HG02943 (cell line): ENCODE data around the gene MITF.
"Not testable (repeated sequence)": the region's sequence is repeated elsewhere in the genome, so short reads cannot be mapped to it uniquely, and the experiment has no call there.

ENCODE experiments used
- ATAC-seq: cut with Tn5 transposase; IDR thresholded peaks from one replicate; pipeline ENCODE4 v1.9.1; 2021; ENCODE audit warnings: mild to moderate bottlenecking, low read depth, moderate library complexity; ENCODE audit not compliant: unreplicated experiment

MITF gene

DNA sequence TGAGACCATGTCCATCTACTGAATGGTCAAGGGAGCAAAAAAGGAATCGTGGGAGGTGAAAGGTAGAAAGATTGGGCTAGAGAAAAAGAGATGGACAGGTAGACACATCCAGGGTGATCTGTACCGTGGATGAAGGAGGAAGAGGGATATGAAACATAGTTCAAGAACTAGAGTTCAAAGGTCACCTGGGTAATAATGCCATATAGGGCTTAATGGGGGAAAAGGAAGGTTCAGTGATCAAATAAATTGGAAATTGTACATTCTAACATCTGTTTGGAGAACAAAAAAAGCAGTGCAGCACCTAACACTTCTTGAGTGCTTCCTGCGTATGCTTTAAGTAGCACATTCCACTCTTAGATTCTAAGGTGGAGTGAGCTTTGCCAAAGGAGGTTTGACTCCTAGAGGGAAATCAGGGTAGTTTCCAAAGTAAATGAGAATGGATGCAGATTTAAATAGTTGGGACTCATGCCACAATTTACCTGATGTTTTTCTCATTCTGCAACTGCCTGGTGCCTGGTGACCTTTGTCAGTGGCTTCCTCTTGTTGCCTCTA, 46.6 kb downstream of the MITF start:
- no peak for ATAC-seq

DNA sequence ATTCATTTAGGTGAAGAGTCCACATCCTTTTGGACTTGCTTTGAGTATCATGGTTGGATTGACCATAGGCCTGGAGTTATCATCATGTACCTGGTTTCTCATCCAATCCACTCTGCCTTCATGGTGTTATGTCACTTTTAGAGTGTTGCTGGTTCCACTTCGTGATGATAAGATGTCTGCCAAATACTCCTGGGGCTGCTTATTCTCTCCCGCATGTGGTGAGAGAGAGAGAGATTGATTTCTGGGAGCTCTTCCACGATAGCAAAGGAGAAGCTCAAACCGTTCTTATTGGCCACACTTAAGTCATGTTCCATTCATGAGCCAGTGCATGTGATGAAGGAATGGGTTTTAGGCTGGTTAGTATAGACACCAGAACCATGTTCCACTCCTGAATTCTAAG, 47.6 kb downstream of the MITF start:
- ATAC-seq = no peak

DNA sequence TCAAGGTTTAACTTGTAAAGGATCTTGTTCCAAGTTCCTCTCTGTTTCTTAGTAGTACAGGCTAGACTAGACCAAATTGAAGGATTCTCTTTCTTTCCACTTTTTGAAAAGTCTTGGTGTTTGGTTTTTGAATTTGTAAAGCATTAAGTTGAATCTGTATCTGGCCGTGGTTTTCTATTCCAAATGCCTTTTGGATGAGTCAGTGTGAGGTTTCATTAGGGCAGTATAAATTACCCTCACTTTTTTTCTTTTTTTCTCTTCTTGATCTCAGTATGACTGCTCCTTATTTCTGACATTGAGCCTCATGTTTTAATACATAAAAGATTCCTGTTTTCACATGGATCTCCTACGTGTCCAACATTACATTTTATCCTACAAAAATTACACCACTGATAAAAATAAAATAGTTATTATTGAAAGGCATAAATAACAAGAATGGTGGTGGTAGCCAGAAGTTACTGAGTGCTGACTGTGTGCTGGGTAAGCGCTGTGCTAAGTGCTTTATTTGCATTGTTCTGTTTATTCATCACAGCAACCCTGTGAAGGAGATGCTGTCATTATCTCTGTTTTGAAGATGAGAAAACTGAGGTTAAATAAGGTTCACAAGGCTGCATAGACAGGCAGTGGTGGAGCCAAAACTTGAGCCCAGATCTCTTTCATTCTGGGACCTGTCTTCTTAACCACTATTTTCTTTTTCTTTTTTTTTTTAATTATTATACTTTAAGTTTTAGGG, 48.3 kb downstream of the MITF start:
- ATAC-seq = no peak

DNA sequence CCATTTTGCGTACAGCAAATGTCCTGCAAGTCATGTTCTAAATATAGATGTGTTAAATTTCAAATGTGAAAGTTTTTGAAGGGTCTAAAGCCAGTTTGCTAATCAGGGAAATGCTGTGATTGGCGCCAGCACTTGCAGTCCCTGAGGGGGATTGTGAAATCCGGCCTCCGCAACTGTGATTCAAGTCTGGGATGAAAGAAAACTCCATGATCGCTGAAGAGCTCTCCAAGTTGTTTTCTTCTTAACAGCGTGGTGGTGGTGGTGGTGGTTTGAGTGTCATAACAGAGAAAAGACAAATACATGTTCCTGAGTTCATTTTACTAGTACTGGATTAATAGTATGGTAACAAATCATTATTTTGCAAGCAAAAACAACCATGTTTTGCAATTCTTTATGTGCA, 51.8 kb downstream of the MITF start:
- ATAC-seq = no peak

DNA sequence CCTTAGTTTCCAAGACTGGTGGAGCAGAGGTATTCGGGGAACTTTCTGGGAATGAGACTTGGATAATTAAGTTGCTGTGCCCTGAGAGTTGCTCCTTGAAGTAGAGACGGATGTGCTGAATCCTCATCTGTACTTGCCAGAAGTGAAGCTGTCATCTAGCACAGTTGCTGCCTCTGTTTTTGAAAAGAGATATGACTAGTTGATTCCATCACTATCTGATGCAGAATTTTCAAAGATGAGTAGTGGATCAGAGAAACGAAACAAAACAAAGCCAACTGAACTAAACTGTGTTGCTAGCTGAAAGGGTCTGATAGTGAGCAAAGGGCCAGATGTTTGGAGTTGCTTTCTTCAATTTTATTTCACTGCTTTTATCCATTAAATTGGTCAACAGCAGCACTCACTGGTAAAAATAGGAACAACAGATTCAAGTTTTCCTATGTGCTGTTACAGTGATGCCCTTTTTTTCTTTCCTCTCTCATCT, 52.7 kb downstream of the MITF start:
- no peak for ATAC-seq

DNA sequence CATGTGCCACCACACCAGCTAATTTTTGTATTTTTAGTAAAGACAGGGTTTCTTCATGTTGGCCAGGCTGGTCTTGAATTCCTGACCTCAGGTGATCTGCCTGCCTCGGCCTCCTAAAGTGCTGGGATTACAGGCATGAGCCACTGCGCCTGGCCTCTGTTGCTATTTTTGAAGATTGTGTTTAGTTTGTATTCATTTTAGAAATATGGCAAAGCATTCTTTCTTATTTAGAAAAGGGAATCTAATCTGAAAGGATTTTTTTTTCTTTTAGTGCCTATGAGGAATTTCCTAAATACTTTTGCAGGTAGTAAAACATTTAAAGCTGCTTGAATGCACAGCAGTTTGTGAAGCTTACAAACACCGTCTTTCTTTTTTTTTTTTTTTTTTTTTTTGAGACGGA, 56.9 kb downstream of the MITF start:
- not testable (repeated sequence) for ATAC-seq

DNA sequence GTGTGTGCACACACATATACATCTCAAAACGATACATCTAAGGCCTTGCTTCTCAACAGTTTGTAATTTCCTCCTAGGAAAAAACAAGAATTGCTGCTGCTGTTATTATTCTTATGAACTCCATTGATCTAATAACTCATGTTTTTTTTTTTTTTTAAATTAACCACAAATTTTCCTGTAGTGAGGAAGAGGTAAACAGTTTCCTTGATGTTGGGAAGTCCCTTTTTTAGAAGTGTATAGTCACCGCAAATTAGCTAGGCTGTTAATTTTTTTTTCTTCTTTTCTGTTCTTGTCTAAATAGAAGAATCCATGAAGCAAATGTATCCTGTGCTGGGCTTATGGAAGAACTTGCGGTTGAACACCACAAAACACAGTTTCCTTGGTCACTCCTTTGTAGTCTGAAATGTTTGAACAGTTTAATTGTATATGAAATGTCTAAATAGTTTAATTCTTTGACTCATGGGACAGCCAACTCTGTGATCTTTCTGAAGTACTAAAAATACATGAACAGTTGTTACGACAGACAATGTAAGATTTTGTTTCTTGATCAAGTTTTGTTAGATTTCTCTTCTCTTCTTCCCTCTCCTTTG, 64.5 kb downstream of the MITF start:
- ATAC-seq = no peak

DNA sequence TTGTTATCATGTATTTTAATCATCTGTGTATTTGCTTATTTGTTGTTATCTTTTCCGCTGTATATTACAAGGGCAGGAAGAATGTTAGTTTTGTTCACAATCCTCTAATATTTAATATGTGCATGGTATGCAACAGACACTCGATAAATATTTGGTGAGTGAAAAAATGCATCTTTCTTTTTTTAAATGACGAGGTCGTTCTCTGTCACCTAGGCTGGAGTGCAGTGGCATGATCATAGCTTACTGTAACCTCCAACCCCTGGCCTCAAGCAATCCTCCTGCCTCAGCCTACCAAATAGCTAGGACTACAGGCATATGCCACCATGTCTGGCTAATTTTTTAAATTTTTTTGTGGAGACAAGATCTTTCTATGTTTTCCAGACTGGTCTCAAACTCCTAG, 66.2 kb downstream of the MITF start:
- no peak for ATAC-seq

DNA sequence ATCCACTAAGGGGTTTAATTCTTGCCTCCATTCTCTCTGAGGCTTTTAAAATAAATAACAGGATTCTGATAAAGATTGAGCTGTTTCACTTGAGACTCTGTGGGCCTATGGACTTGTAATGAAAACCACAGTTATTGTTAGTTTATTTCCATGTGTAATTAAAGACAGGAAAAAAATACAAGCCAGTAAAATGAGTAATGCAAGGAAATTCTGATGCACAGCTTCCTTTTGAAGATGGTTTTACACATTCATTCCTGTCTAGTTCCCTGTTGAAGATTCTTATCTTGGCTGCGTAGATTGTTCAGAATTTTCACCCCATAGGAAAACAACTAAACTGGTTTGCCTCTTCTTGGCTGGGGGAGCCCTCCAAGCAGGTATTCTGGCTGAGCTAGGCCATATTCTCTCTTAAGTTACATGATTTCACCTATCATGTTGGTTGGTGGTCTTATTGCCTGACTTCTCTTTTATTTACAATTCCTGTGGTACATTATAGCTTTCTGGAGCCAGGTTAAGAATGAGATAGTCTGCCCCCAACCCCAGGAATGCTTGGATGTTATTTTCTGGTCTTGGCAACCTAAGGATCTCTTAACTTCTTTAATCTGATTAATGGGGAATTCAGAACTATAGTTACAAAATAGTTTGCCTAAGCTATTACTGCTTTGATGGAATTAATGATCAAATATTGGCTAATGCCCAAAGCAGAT, 67.6 kb downstream of the MITF start:
- ATAC-seq = no peak

DNA sequence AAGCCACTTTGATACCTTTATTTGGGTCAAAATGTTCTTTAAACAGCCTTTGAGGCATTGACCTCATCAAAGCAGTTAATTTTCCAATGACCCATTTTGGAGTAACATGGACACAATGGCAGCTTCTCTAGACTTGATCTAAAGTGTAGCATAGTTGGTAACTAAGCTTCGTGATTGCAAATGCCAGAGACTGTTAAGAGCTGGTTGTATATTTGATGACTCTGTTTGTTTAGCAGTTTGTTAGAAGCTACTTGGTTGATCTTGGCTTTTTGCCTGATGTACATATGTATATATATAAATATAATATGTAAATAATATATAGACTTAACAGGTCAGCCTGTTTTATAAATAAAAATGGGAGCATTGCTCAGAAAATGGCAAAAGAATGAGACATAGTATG, 68.4 kb downstream of the MITF start:
- no peak for ATAC-seq

DNA sequence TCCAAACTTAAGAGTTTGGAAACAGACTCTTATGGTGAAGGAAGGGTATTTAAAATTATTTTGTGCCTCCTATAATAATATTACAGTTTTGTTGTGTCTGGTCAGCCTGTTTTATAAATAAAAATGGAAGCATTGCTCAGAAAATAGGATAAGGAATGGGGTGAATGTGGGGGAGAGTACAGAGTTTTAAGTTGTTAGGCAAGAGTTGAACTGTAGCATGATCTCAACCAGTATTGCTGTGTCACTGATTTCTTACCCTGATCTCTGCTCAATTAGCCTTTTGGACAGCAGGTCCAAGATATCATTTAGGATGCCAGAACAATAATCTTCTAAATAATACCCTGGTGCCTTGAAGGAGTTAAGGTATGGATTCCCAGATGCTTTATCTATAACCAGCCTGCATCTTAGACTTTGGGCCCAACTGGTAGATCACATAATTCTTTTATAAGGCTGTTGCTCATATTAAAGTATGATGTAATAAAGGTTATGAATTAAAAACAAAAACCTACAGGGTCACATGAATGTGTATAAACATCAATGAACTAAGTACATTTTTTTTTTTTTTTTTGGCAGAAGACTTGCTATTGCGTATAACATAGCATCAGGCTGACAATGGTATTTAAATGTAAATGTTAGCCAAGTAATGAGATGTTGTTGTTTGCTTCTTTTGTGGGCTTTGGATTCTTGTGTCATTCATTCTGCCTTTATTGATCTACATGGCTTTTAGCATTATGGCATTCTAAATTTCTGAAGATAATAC, 70.0 kb downstream of the MITF start:
- ATAC-seq = no peak

DNA sequence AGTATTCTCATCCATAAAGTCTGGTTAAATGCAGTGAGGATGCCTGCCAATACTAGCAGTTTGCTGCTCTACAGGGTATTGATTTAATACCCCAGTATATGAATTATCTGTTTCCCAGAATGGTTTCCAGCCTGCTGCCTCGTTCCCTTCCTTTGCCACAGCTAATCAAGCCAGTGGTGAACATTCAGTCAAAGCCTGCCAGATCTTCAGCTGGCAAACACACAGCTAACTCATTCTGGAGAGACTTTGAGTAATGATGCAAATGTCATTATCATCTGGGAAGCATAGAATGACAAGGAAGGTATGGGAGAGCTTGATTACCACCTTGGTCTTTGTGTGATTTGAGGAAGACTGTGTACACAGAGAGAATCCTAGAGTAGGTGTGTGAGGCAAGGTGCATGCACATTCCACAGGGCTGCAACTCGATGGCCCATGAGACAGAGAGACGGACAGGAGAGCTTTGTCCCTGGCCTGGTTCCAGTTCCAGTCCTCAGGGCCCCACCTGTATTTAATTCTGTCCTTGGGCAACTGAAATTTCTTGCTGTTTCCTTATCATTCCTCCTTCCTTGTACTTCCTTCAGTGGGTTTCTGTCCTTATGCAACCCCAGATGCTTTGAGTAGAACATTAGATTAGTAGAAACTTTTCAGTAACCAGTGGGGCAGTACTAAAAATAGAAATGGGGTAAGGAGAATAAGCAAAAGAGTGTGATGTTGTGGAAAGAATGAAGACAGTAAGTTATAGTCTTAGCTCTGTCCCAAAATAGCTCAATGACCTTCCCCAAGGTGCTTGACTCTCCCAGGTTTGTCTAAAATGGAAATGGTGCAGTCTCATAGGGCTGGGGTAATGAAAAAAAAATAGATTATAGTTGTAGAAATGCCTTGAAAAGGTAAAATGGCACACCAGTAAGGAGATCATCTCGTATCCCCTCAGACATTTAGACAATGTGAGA, 72.5 kb downstream of the MITF start:
- ATAC-seq = no peak

DNA sequence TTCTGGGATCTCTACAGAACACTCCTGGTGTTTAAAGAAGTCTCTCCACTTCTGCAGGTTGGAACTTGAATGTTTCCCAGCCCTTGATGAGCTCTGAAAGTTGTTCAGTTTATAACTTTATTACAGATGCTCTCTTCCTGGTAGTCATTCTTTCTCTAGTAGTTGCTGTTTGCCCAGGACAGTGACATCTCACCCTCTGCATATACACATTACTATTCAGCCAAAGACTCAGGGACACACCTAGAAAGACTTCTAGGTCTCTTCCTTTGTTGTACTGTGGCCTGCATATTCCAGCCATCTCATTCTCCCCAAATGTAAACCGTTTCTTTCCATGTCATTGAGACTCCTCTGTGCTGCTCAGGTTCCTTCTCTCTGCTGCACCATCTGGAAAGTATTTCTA, 76.7 kb downstream of the MITF start:
- ATAC-seq = no peak

DNA sequence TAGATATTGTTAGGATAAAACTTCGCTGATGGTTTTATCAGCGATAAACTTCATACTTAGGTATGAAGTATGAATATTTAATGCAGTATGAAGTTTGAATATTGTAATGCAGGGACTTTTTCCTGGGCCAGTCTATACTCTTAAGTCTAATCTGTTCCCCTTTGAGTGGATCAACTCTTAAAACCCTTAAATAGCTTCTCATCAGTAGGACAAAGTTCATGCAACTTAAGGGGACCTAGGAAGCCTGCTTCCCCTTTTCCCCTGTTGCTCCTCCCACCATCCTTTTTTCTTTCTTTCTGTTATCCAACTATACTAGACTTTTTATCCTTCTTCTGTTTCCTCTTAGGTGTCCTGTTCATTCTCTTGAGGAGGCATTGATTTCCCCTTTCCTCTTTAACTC, 78.7 kb downstream of the MITF start:
- no peak for ATAC-seq

DNA sequence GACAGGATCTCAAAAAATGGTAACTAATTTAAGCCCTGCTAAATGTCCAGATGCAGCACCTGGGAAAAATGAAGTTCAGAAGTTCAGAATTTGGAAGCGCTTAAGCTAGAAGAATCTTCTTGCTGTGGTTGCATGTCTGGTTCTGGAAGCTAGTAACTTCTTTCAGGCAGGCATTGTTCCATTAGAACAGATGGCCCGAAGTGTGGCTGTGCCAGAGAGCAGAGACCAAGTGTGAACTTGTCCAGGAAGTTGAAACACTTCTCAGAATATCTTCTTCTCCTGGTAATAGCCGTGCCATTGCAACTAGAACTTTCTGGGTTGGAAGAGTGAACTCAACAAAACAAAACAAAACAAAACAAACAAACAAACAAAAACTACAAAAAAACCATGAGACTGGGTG, 80.0 kb downstream of the MITF start:
- ATAC-seq = no peak

DNA sequence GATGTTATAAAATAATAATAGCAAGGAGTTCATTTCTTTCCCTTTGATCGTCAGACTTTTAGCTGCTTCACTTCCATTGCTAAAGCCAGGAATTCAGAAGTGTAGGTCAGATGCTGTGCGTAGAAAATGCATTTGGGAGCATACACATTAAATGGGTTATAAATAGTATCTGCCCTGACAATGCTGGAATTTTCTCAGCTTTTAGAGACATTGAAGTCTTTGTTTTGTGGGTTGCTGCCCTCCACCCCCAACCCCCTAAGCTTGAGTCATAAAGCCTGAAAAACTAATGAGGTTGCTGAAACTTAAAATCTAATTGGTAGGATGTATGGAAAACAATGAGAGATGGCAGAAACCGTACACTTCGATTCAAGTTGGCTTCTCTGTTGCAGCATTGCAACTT, 81.9 kb downstream of the MITF start:
- no peak for ATAC-seq

DNA sequence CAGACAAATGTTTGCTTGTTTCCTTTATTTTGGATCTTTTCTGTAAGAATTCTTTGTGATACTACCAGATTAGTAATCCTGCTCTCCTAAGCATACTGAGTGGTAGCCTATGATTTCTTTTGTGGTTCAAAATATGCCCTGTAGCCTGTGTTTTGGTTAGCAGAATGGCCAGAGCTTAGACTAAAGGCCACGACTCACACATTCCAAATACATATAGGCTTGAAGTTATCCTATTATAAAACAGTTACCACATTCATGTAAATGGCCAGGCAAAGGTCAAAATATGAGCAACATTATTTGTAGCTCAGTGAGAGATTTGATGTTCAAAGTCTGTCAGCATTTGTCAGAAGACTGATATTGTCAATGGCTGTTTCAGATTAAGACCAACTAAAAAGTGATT, 84.5 kb downstream of the MITF start:
- ATAC-seq = no peak

DNA sequence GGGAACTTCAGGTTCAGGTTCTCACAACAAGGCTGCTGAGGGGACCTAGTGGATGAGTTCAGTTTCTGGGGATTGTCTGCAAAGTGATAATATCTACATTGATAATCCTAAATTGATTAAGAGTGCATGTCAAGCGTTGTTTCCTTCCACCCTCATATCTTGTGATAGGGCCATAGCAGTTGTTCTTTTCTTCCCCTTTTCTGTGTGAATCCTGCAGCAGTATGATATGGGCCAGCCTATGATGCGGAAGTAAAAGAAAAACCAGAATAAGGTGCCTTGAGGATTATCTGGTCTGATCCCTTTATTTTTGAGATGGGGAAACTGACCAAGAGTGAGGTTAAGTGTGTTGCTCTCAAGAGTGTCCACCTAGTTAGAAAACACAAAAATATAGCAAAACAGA, 86.2 kb downstream of the MITF start:
- ATAC-seq = no peak

DNA sequence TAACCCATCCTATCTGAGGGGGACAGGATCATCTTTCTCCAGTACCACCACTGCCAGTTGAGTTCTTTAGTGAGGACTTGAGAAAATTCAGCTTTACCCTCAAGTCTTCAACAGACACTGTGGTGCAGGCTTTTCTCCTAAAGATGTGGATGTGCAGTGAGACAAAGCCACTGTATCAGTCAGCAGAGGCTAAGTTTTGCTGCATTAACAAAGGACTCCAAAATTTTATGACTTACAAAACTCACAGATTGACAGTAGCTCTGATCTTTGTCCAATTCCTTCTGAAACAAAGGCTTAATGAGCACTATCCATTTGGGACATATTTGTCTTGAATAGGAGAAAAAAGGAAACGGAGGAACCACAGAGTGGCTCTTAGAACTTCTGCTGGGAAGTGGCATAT, 87.9 kb downstream of the MITF start:
- ATAC-seq = no peak

DNA sequence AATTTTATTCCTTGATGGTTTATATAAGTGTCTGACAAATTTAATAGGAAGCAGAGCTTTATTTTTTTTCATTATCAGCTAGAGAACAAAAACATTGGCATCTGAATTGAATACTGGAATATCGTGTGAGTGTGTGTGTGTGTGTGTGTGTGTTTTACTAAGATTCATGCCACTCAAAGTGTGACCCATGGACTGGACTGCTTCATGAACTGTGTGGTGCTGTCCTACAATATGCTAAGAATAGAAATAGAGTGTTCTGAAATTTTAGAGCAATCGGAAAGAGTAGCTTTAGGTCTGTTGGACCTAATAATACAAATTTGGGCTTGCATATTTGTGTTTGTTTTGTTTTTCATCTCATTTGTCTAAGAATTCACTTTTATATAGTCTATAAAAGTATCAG, 89.6 kb downstream of the MITF start:
- ATAC-seq = no peak
